IPS DF 4.7 (cell line): Measurements from ENCODE around the gene SV2B.

ENCODE experiments used
- DNase-seq: peaks from one replicate; pipeline ENCODE4 v3.0.0-alpha.2; 2013; ENCODE audit warnings: low spot score; ENCODE audit errors: extremely low read depth

The SV2B gene

GRCh38 chr15:91192285-91192684, 92.2 kb downstream of the SV2B start:
- no peak for DNase-seq

GRCh38 chr15:91192690-91193377, 92.8 kb downstream of the SV2B start:
- no peak for DNase-seq

DNA sequence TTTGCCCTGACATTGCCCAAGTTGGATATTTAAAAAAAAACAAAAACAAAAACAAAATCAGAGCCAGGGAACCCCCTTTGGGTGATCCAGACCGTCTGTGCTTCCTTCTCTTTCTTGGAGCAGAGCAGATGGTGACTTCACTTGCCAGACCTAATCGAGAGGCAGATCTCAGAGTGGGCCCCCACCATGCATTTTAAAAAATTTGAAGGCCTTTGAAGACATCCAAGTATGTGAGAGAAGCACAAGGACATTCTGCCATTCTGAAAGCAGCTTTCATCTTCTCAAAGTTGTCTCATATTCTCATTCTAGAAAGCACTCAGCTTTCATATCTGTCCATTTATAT, 93.3 kb downstream of the SV2B start:
- DNase-seq = no peak

GRCh38 chr15:91196127-91196526, 96.1 kb downstream of the SV2B start:
- DNase-seq = no peak

GRCh38 chr15:91196768-91197167, 96.7 kb downstream of the SV2B start:
- no peak for DNase-seq

- no peak for DNase-seq
These were observed 99.5 kb downstream of the SV2B start for GRCh38 chr15:91199511-91199910.

DNA sequence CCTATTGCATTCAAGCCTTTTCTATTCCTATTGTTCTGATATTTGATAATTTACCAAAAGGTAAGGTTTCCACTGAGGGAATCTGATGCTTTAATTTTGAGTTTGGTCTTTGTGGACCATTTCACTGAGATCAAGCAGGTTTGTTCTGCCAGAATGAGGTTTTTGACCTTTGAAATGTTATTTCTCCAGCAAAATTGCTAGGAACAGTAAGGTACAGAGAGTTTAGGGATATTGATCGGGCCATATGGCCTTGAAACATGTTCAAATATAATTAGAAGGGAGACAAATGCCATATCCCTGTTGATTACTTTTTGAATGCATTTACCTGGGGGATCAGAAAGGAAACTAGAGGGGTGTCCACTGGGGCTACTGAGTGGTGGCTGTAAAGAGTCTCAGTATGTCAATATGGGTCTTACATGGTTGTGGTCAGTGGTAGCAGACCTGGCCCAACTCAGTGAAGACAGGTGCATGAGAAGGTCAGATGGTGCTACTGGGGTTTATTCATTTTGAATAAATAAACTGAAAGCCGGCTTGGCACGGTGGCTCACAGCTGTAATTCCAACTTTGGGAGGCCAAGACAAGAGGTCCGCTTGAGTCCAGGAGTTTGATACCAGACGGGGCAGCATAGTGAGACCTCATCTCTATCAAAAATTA, 100.2 kb downstream of the SV2B start:
- DNase-seq = no peak

- DNase-seq = no peak
These were observed 102.5 kb downstream of the SV2B start for GRCh38 chr15:91202510-91203102.

DNA sequence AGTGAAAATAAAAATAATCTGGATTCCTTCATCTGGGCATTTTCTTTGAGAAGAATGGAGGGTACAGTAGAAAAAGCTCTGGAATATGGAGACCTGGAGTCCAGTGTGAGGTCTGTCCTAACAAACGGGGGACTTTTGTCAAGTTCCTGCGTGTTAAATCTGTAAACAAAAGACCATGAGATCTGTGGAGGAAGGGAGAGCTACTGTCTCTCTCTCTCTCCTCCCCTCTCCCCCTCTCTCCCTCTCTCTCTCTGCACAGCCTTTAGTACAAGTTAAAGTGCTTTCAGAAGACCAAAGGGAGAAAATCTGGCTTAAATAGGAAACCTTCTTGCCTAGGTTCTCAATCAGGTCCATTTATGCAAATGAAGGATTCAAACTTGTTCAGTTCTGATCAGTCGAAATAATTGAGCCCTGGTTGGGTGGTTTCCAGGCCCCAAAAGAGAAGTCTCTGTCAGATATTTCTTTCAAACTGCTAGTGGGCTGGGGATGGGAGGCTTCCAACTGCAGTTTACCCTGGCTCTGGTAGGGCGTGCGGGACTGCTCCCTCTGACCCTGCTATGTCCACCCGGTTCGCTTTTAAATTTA, 103.7 kb downstream of the SV2B start:
- DNase-seq = no peak

- no peak for DNase-seq
These were observed 108.3 kb downstream of the SV2B start for GRCh38 chr15:91208371-91208770.

DNA sequence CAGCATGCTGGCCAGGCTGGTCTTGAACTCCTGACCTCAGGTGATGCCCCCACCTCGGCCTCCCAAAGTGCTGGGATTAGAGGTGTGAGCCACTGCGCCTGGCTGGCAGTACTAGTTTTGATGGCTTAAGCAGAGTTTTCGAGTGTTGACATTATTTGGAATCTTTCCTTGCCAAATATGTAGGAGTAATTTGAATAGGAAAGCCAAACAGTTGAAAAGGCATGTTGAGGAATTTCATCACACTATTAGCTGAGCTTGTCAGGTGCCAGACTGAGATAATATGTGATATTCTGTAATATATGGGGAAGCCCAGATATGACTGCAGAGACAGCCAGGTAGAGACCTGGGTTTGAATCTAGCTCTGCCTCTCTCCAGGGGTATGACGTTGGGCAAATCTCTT, 109.3 kb downstream of the SV2B start:
- no peak for DNase-seq

- DNase-seq = no peak
These were observed 109.7 kb downstream of the SV2B start for GRCh38 chr15:91209726-91210125.

- no peak for DNase-seq
These were observed 114.9 kb downstream of the SV2B start for GRCh38 chr15:91214675-91215590.

DNA sequence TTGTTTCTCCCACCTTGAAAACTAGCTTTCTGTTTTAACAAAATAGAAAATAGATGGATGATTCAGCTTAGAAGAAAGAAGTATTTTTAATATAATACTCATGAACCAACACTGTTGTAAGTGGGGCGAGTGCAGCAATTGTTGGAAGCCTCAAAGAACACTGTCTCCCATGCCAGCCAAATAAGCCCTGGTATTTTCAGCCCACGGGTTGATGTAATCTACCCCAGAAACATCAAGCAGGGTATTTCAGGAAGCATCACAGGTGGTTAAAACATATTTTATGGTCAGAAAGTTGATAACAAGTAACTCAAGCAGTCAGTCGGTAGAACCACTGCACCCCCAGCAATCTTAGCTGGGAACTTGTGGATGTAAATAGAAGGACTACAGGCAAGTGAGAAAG, 115.9 kb downstream of the SV2B start:
- no peak for DNase-seq

- no peak for DNase-seq
These were observed 119.1 kb downstream of the SV2B start for GRCh38 chr15:91219206-91219605.

GRCh38 chr15:91222052-91222451, 122.0 kb downstream of the SV2B start:
- DNase-seq = no peak

GRCh38 chr15:91223863-91224262, 123.8 kb downstream of the SV2B start:
- no peak for DNase-seq

DNA sequence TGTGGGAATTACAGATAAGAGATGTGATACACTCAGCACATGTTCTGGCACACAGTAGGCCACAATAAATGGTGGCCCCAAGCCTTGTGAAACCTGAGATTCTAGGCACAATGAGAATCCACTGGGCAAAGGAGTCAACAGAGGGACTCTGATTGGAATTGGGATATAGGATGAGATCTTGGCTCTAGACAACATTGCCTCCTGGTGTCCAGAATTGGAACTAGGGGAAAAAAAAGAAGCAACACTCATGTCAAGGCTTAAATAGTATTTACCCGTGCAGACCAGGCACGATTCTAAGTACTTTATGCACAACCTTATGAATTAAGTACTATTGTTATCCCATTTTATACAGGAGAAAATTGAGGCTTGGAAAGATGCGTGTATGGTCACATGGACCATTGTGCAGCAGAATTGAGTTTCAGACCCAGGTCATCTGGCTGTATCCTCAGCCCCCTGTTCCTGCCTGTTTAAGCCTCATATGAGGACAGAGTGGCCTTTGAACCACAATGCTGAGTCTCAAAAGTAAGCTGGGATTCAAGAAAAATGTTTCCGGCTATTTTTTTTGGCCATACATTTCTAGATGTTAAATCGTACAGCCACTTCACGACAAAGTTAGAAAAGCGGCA, 124.8 kb downstream of the SV2B start:
- peak; percentile 36 for DNase-seq

GRCh38 chr15:91225741-91226140, 125.7 kb downstream of the SV2B start:
- DNase-seq = no peak

- no peak for DNase-seq
These were observed 127.1 kb downstream of the SV2B start for GRCh38 chr15:91227117-91227516.

DNA sequence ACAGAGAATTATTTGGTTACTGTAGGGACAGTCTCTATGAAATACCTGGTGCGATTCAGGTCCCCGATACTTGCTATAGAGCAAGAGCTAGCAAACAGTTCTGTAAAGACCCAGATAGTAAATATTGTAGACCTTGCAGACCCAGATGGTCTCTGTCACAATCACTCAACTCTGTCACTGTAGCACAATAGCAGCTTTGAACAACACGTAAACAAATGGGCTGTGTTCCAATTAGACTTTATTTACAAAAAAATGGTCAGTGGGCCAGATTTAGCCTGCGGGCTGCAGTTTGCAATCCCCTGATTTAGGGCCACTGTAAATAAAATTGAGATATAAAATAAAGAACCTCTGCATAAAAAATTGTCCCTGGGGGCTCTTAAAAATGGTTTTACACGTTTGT, 127.7 kb downstream of the SV2B start:
- no peak for DNase-seq
